GM10847 (cell line): Measurements from ENCODE around the gene UBE2S.

Experiments
- POLR2A ChIP-seq: IDR thresholded peaks from 2 replicates; pipeline ENCODE4 v1.6.1; 2011; ENCODE audit not compliant: insufficient read length; ENCODE audit errors: extremely low read depth

The UBE2S gene

DNA sequence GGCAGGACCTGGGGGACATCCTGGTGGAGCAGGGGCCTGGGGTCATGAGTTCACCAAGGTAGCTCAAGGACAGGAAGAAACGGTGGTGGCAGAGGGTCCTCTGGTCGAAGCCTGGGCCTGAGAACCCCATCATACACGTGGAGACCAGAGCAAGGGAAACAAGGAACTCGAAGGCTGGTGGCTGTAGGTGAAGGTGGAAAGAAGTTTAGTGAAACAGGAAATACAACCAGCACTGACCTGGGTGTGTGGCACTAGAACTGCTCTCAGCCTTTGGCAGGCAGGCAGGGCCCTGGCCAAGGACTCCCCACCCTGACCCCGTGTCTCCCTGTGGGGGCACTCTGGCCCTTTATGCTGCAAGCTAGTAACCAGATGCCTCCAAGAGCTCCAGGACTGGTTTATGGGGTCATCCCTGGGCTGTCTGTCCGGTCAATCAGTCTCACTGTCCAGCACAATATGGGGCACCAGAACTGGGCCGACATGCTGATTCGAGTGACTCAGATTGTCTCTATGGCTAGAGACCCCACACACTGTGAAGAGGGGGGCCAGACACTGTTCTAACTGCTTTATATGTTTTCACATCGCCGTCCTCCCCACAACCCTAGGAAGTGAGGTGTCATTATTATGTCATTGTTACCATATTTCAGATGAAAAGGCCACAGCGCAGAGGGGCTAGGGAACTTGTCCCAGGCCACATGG is 56.8 kb downstream of the UBE2S start:
- no peak for TF ChIP-seq POLR2A
